Activated T-cell treated with anti-CD3 and anti-CD28 coated beads, Interleukin-2, amount 50 U/mL, for 24 hours (primary cell): ENCODE results near the gene SFMBT2.
"Not testable (repeated sequence)": the region's sequence is repeated elsewhere in the genome, so short reads cannot be mapped to it uniquely, and the experiment has no call there.

Experiments used
- DNase-seq: peaks from one replicate; pipeline ENCODE4 v3.0.0-alpha.2; 2020
- H3K27ac Mint-ChIP-seq: 2 replicates; pipeline ENCODE4 v1.8.0; 2020; ENCODE audit warnings: mild to moderate bottlenecking, mixed read lengths
- H3K27me3 Mint-ChIP-seq: 2 replicates; pipeline ENCODE4 v1.8.0; 2020; ENCODE audit warnings: mixed read lengths
- H3K36me3 Mint-ChIP-seq: 2 replicates; pipeline ENCODE4 v1.8.0; 2020; ENCODE audit warnings: low read depth, mixed read lengths
- H3K4me1 Mint-ChIP-seq: 2 replicates; pipeline ENCODE4 v1.8.0; 2020; ENCODE audit warnings: low read depth, mixed read lengths
- H3K4me3 Mint-ChIP-seq: 2 replicates; pipeline ENCODE4 v1.8.0; 2020; ENCODE audit warnings: mild to moderate bottlenecking, moderate library complexity, mixed read lengths
- H3K9me3 Mint-ChIP-seq: 2 replicates; pipeline ENCODE4 v1.8.0; 2020; ENCODE audit warnings: mixed read lengths

The SFMBT2 gene

GRCh38 chr10:7199152-7199760, 211.6 kb downstream of the SFMBT2 start:
- no peak for DNase-seq
- H3K27ac Mint-ChIP-seq, result no peak overlapping the region
- H3K36me3 Mint-ChIP-seq, result peaks cover 98% of the 10 kb centered on the region
- H3K27me3 Mint-ChIP-seq, result no peaks in the 10 kb centered on the region
- H3K4me3 Mint-ChIP-seq, result no peak overlapping the region
- peaks cover 20% of the 10 kb centered on the region for H3K9me3 Mint-ChIP-seq
- H3K4me1 Mint-ChIP-seq, result peaks cover 33% of the 10 kb centered on the region

DNA sequence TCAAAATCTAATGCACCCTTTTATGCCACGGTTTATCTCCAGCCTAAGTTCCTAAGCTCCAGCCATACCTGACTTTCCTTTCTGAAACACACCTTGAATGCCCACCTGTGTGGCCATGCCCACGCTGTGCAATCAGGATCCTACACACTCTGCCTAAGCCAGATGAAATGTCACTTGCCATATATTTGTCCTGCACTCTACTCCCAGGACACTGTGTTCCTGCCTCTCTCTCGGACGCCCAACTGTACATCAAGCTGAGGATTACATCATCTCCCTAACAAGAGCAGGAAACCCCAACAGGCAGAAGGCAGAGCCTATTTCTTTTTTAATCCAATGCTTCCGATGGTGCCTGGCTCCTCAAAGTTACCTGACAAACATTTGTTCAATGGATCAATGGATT, 214.6 kb downstream of the SFMBT2 start:
- Mint-ChIP-seq H3K27ac (no peak overlapping the region), H3K4me1 (peaks cover 63% of the 10 kb centered on the region), H3K9me3 (peaks cover 23% of the 10 kb centered on the region), H3K27me3 (no peaks in the 10 kb centered on the region), H3K36me3 (peaks cover 98% of the 10 kb centered on the region), H3K4me3 (no peak overlapping the region)
- no peak for DNase-seq

GRCh38 chr10:7195118-7195517, 215.7 kb downstream of the SFMBT2 start:
- no peak overlapping the region for H3K4me3 Mint-ChIP-seq
- no peak overlapping the region for H3K27ac Mint-ChIP-seq
- no peak for DNase-seq
- H3K9me3 Mint-ChIP-seq, result peaks cover 24% of the 10 kb centered on the region
- H3K27me3 Mint-ChIP-seq, result no peaks in the 10 kb centered on the region
- H3K36me3 Mint-ChIP-seq, result peaks cover 97% of the 10 kb centered on the region
- peaks cover 72% of the 10 kb centered on the region for H3K4me1 Mint-ChIP-seq

DNA sequence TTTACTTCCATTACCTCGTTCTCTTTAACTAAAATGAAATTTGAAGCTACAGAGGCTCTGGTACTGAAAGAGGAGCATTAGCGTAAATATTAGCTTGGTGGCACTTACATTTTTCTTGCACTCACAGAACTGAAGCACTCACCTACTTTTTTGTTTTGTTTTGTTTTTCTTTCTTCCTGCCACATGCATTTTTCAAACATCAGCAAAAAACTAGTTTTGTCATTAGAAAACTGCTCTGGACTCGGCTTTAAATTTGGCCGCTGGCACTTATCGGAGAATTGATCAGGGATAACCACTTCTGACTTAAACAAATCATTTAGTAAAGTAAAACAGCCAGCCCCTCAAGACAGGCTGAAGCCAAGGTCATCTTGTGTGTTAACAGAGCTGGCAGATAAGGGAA, 216.3 kb downstream of the SFMBT2 start:
- peaks cover 96% of the 10 kb centered on the region for H3K36me3 Mint-ChIP-seq
- no peak overlapping the region for H3K4me3 Mint-ChIP-seq
- H3K27me3 Mint-ChIP-seq, result no peaks in the 10 kb centered on the region
- H3K27ac Mint-ChIP-seq, result no peak overlapping the region
- DNase-seq, result no peak
- peaks cover 70% of the 10 kb centered on the region for H3K4me1 Mint-ChIP-seq
- peaks cover 24% of the 10 kb centered on the region for H3K9me3 Mint-ChIP-seq

- Mint-ChIP-seq H3K27me3 (no peaks in the 10 kb centered on the region), H3K27ac (peak overlapping the region; percentile 97), H3K36me3 (peaks cover 97% of the 10 kb centered on the region), H3K9me3 (peaks cover 24% of the 10 kb centered on the region), H3K4me1 (peaks cover 78% of the 10 kb centered on the region), H3K4me3 (peak overlapping the region; percentile 74)
- DNase-seq, result peak; percentile 68
These were observed 217.5 kb downstream of the SFMBT2 start for GRCh38 chr10:7193369-7193768.

DNA sequence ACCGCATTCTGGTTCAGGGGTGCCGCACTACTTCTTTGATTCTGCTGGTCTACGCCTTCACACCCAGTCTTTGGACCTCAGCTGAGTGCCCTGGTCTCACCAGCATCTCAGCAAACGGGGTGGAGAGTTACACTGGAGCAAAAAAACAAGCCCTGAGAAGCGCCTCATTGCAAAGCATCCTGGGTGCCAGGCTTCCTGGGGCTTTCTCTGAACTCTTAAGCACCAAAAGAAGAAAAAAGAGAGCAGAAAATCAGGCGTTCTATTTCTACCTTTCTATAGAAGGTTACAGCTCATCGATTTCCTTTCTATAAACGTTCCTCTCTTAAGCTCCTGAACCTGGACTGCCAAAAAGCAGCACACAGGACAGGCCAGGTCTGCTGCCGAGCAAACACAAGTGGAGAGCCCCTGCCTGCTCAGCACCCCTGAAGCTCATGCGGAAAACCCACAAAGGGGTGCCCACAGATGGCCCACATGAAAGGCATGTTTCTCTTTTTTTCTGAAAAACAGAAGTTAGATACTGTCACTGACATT, 217.9 kb downstream of the SFMBT2 start:
- Mint-ChIP-seq H3K4me3 (peak overlapping the region; percentile 74), H3K36me3 (peaks cover 97% of the 10 kb centered on the region), H3K27me3 (no peaks in the 10 kb centered on the region), H3K27ac (peak overlapping the region; percentile 97), H3K9me3 (peaks cover 24% of the 10 kb centered on the region), H3K4me1 (peaks cover 83% of the 10 kb centered on the region)
- peak; percentile 61 for DNase-seq

DNA sequence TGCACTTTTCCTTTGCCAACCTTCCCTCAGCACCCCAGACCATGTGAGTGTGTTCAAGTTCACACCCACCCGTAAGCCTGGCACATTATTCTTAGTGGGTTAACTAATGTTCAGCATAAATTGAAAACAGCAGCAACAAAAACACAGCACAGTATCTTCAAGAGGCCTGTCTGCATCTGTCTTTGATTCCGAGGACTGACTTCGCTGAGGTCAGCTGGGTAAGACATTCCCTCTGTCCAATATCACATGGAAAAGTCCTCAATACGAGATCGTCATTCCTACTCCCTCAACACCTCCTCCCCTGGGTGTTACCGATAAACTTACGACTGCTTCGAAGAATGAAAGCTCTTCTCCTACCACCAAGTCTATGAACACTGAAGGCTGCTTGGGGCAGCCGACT, 218.8 kb downstream of the SFMBT2 start:
- Mint-ChIP-seq H3K4me1 (peaks cover 91% of the 10 kb centered on the region), H3K27ac (peak overlapping the region; percentile 97), H3K9me3 (peaks cover 22% of the 10 kb centered on the region), H3K27me3 (no peaks in the 10 kb centered on the region), H3K36me3 (peaks cover 97% of the 10 kb centered on the region), H3K4me3 (peak overlapping the region; percentile 74)
- DNase-seq, result no peak

DNA sequence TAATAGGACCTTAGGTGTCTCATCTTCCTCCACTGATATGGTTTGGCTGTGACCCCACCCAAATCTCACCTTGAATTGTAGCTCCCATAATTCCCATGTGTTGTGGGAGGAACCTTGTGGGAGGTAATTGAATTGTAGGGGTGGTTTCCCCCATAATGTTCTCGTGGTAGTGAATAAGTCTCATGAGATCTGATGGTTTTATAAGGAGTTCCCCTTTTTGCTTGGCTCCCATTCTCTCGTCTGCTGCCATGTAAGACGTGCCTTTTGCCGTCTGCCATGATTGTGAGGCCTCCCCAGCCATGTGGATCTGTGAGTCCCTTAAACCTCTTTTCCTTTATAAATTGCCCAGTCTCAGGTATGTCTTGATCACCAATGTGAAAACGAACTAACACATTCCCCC, 220.1 kb downstream of the SFMBT2 start:
- DNase-seq, H3K27me3 Mint-ChIP-seq, H3K4me3 Mint-ChIP-seq: not testable (repeated sequence)
- Mint-ChIP-seq H3K9me3 (peaks cover 16% of the 10 kb centered on the region), H3K36me3 (peaks cover 95% of the 10 kb centered on the region), H3K4me1 (peaks cover 91% of the 10 kb centered on the region), H3K27ac (peak overlapping the region; percentile 12)

DNA sequence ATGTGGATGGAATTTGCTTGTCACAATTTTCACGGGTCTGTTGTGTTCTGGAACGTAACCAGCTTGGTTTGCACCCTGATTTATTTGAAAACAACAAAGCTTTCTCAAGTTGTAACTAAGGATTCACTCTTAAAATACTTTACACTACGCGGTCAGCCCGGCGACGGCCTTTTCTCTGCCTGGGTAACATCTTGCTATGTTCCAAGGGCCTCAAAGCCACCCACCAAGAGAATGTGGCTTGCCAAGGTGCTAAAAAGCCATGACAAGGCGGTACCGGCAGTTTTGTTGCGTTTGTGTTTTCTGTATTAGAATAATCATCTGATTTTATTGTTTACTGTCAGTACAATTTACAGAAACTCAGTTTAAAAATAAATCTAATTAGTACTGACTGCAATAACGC, 220.9 kb downstream of the SFMBT2 start:
- no peak overlapping the region for H3K4me3 Mint-ChIP-seq
- H3K27ac Mint-ChIP-seq, result no peak overlapping the region
- H3K9me3 Mint-ChIP-seq, result peaks cover 16% of the 10 kb centered on the region
- H3K27me3 Mint-ChIP-seq, result no peaks in the 10 kb centered on the region
- no peak for DNase-seq
- peaks cover 93% of the 10 kb centered on the region for H3K4me1 Mint-ChIP-seq
- peaks cover 95% of the 10 kb centered on the region for H3K36me3 Mint-ChIP-seq

GRCh38 chr10:7188456-7189050, 222.3 kb downstream of the SFMBT2 start:
- H3K36me3 Mint-ChIP-seq, result peaks cover 95% of the 10 kb centered on the region
- no peak overlapping the region for H3K4me3 Mint-ChIP-seq
- H3K9me3 Mint-ChIP-seq, result peaks cover 21% of the 10 kb centered on the region
- no peak for DNase-seq
- H3K4me1 Mint-ChIP-seq, result peaks cover 93% of the 10 kb centered on the region
- H3K27ac Mint-ChIP-seq, result no peak overlapping the region
- H3K27me3 Mint-ChIP-seq, result no peaks in the 10 kb centered on the region

- H3K9me3 Mint-ChIP-seq, result peaks cover 27% of the 10 kb centered on the region
- DNase-seq, result no peak
- no peak overlapping the region for H3K4me3 Mint-ChIP-seq
- H3K27me3 Mint-ChIP-seq, result no peaks in the 10 kb centered on the region
- peaks cover 94% of the 10 kb centered on the region for H3K36me3 Mint-ChIP-seq
- peak overlapping the region; percentile 78 for H3K27ac Mint-ChIP-seq
- H3K4me1 Mint-ChIP-seq, result peaks cover 79% of the 10 kb centered on the region
These were observed 224.3 kb downstream of the SFMBT2 start for GRCh38 chr10:7186387-7187018.

DNA sequence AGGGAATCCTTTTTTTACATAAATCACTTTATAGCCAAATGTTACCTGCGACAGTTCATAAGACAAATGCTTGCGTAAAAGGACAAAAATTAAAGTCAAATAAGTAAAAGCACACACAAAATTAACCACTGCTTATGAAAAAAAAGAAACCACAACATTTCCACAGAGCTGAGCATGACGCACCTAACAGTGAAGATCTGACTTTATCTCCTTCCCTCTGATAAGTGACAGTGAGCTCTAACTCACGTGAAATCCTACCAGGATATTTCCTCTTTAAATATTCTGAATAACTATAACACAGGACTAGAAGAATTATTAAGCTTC, 225.5 kb downstream of the SFMBT2 start:
- peaks cover 73% of the 10 kb centered on the region for H3K4me1 Mint-ChIP-seq
- H3K9me3 Mint-ChIP-seq, result peaks cover 24% of the 10 kb centered on the region
- peak overlapping the region; percentile 86 for H3K27ac Mint-ChIP-seq
- DNase-seq, result no peak
- H3K36me3 Mint-ChIP-seq, result peaks cover 90% of the 10 kb centered on the region
- H3K4me3 Mint-ChIP-seq, result peak overlapping the region; percentile 43
- no peaks in the 10 kb centered on the region for H3K27me3 Mint-ChIP-seq

DNA sequence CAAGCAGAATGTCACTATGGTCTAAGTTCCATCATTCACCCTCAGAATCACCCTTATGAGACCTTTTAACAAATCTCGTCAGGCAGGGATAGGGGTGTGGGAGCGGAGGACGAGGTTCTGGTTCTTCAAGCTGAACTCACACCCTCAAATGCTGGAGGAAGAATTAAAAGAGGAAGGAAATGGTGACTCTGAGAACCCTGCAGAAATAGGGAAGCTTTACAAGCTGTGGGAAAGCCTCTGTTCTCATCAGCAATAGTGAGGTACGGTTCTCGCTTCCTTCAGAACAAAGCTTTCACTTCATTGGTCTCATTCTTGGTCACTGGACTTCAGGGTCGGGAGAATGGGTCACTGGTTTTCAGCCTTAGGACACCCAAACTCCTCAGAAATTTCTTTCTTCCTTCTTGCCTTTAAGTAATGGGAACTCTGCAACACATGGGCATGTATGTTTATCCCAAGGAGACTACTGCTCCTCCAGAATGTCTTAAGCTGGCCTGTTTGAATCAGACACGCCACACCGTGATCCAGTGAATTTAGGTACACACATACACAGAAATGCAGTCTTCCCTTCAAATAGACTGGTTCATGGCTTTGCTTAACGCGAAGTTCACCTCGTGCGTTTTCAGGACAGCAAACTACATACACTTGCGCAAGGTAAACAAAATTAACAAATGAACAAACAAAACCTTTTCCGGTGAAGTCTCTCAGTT, 226.0 kb downstream of the SFMBT2 start:
- H3K4me1 Mint-ChIP-seq, result peaks cover 73% of the 10 kb centered on the region

DNA sequence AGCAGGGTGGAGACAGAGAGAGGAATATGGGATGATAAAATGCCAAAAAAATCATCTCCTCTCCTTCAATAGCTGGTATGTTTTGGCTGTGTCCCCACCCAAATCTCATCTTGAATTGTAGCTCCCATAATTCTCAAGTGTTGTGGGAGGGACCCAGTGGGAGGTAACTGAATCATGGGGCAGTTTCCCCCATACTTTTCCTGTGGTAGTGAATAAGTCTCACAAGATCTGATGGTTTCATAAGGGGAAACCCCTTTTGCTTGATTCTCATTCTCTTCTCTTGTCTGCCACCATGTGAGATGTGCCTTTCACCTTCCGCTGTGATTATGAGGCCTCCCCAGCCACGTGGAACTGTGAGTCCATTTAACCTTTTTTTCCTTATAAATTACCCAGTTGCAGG, 226.7 kb downstream of the SFMBT2 start:
- peak overlapping the region; percentile 84 for H3K27ac Mint-ChIP-seq
- H3K27me3 Mint-ChIP-seq, DNase-seq, H3K4me3 Mint-ChIP-seq: not testable (repeated sequence)
- peaks cover 90% of the 10 kb centered on the region for H3K36me3 Mint-ChIP-seq
- peaks cover 67% of the 10 kb centered on the region for H3K4me1 Mint-ChIP-seq
- peaks cover 24% of the 10 kb centered on the region for H3K9me3 Mint-ChIP-seq

More for the DNA sequence above, 226.0 kb downstream of the SFMBT2 start:
- H3K9me3 Mint-ChIP-seq, result peaks cover 24% of the 10 kb centered on the region
- no peak for DNase-seq
- peak overlapping the region; percentile 86 for H3K27ac Mint-ChIP-seq
- H3K36me3 Mint-ChIP-seq, result peaks cover 90% of the 10 kb centered on the region
- H3K4me3 Mint-ChIP-seq, result peak overlapping the region; percentile 43
- H3K27me3 Mint-ChIP-seq, result no peaks in the 10 kb centered on the region
